Breast epithelium (tissue), 4 donors: ENCODE measurements around the gene ARMC9. TPM values are rescaled to one million over a fixed set of nuclear protein-coding genes. Genes with fewer than 3 reads are reported as not detected.
"Not testable (repeated sequence)": the region's sequence is repeated elsewhere in the genome, so short reads cannot be mapped to it uniquely, and the experiment has no call there.

Experiments used
- DNase-seq, 2 donors: peaks; one replicate each; pipeline ENCODE4 v3.0.0-alpha.2; 2019; ENCODE audit warnings: low spot score in 2 of 2
- H3K27ac ChIP-seq, 2 donors: fragments of 200-600 bp; sonication (generic) in 1 of 2; one replicate each; pipeline ENCODE4 v1.5.1; 2016 to 2019; ENCODE audit warnings: mild to moderate bottlenecking in 1 of 2
- H3K27me3 ChIP-seq, 2 donors: fragments of 200-600 bp; sonication (generic) in 1 of 2; one replicate each; pipeline versions ENCODE4 v1.5.1 to v1.6.0; 2017 to 2019; ENCODE audit warnings: control low read depth in 1 of 2, mild to moderate bottlenecking in 1 of 2
- H3K36me3 ChIP-seq: fragments of 200-600 bp; one replicate; pipeline ENCODE4 v1.5.1; 2019
- H3K4me1 ChIP-seq, 2 donors: fragments of 200-600 bp; sonication (generic); one replicate each; pipeline ENCODE4 v1.5.1; 2016 to 2019; ENCODE audit warnings: control low read depth in 1 of 2
- H3K4me3 ChIP-seq, 3 donors: fragments of 200-600 bp; sonication (generic); 1 replicate in 2 of 3; 2 replicates in 1 of 3; pipeline ENCODE4 v1.5.1; 2016 to 2019; ENCODE audit warnings: mild to moderate bottlenecking in 3 of 3, moderate library complexity in 2 of 3
- H3K9me3 ChIP-seq, 2 donors: fragments of 200-600 bp; sonication (generic) in 1 of 2; one replicate each; pipeline ENCODE4 v1.5.1; 2016 to 2019; ENCODE audit warnings: control low read depth in 1 of 2
- CTCF ChIP-seq, 3 donors: fragments of 450-650 bp; IDR thresholded peaks; one replicate each; pipeline ENCODE4 v1.5.1; 2016 to 2017; ENCODE audit warnings: antibody characterized with exemption in 3 of 3, mild to moderate bottlenecking in 3 of 3, moderate library complexity in 3 of 3
- POLR2A ChIP-seq: fragments of 450-650 bp; IDR thresholded peaks from one replicate; pipeline ENCODE4 v1.6.1; 2016; ENCODE audit warnings: antibody characterized with exemption, mild to moderate bottlenecking, moderate library complexity
- POLR2AphosphoS5 ChIP-seq, 3 donors: sonication (generic); formaldehyde crosslinking; IDR thresholded peaks; one replicate each; pipeline ENCODE4 v1.6.1; 2017; ENCODE audit warnings: antibody characterized with exemption in 3 of 3
- intact Hi-C: fragments of 100-400 bp; cut with DNase I; formaldehyde crosslinking; loops from one replicate; pipeline ENCODE4 v1.15.1; 2023; ENCODE audit warnings: low total_unique reads
- total RNA-seq, 3 donors: library from RNA; depleted of rRNA; stranded (reverse); fragments of >200 nt; gene quantifications; one replicate each; pipeline ENCODE4 v1.1.0, GENCODE V29; 2016

The ARMC9 gene
- total RNA-seq, 3 donors from 2014 or later: 4.0 to 20.8 (median 18.0) TPM

- H3K9me3 ChIP-seq: no peaks in the 10 kb centered on the region
- H3K4me1 ChIP-seq: peaks cover 3 to 10% of the 10 kb centered on the region in 2 donors
- intact Hi-C loops: no loop called here
- TF ChIP-seq POLR2A (no peak), POLR2AphosphoS5 (IDR thresholded peaks at IDR 0.05) (no peak), CTCF (IDR thresholded peaks at IDR 0.05) (no peak)
- DNase-seq: no peak
- H3K36me3 ChIP-seq: no peaks in the 10 kb centered on the region
- H3K4me3 ChIP-seq: no peak overlapping the region
- H3K27ac ChIP-seq: peak overlapping the region in 1 of 2 donors; percentile 38
- peaks cover 3 to 7% of the 10 kb centered on the region in 2 donors for H3K27me3 ChIP-seq
Measured at GRCh38 chr2:231399046-231399852, 200.8 kb downstream of the ARMC9 start.

DNA sequence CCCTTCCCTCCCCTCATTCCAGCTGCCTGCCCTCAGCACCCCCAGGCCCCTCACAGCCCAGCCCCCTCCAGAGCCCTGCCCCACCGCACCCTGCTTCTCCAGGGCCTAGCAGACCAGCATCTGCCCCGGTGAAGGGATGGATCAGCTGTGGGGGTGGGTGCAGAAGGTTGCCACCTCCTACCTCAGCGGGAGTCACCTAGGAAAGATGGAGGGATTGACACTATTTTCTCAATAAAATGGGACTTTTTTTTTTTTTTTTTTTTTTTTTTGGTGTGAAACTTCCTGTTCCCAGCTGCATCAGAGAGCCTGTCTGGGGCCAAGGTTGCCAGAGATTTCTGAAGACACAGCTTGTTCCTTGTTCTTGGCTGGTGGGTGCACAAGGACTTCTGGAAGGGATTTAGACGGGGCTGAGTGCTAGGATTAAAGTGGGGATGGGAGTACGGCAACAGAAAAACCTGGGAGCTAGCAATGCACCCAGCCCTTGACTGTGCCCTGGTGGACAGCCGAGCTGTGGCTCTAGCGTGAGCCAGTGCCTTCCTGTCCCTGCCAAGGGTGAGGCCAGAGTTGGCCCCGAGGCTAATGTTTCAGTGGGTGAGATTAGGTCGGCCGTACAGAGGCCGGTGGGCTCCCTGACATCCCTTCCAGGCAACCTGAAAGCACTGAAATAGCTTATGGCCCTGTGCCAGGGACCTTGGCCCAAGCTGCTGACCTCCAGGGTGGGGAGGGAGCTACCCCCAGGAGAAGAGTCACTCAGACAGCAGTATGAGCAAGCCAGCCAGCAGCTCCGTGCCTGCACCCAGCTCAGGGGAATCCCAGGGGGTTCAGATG, 201.6 kb downstream of the ARMC9 start:
- no peak overlapping the region for H3K4me3 ChIP-seq
- H3K27ac ChIP-seq: peak overlapping the region in 1 of 2 donors; percentile 38
- TF ChIP-seq CTCF (IDR thresholded peaks at IDR 0.05): no peak
- no peak for TF ChIP-seq POLR2A
- TF ChIP-seq POLR2AphosphoS5 (IDR thresholded peaks at IDR 0.05): no peak
- no peak for DNase-seq
- no peaks in the 10 kb centered on the region for H3K9me3 ChIP-seq
- peaks cover 3 to 7% of the 10 kb centered on the region in 2 donors for H3K4me1 ChIP-seq
- peaks cover 3 to 4% of the 10 kb centered on the region in 2 donors for H3K27me3 ChIP-seq
- H3K36me3 ChIP-seq: no peaks in the 10 kb centered on the region
- intact Hi-C loops: loop anchor here (10.0 kb wide), 1 partner anchor 105 kb away; no protein-coding TSS in a partner anchor

- H3K27me3 ChIP-seq, H3K4me1 ChIP-seq: not testable (repeated sequence)
Measured at GRCh38 chr2:231400681-231401080, 202.2 kb downstream of the ARMC9 start.

GRCh38 chr2:231401101-231401500, 202.7 kb downstream of the ARMC9 start:
- not testable (repeated sequence) for H3K9me3 ChIP-seq, H3K4me3 ChIP-seq, H3K4me1 ChIP-seq, H3K27ac ChIP-seq, DNase-seq, H3K36me3 ChIP-seq, H3K27me3 ChIP-seq
- intact Hi-C loops: loop anchor here (10.0 kb wide), 1 partner anchor 106 kb away; no protein-coding TSS in a partner anchor

More at GRCh38 chr2:231400681-231401080, 202.2 kb downstream of the ARMC9 start:
- DNase-seq, H3K4me3 ChIP-seq, H3K9me3 ChIP-seq, H3K36me3 ChIP-seq, H3K27ac ChIP-seq: not testable (repeated sequence)
- intact Hi-C loops: loop anchor here (10.0 kb wide), 1 partner anchor 106 kb away; no protein-coding TSS in a partner anchor

GRCh38 chr2:231403421-231404182, 205.2 kb downstream of the ARMC9 start:
- H3K27ac ChIP-seq, H3K9me3 ChIP-seq, H3K27me3 ChIP-seq, H3K36me3 ChIP-seq, H3K4me3 ChIP-seq, DNase-seq, H3K4me1 ChIP-seq: not testable (repeated sequence)
- intact Hi-C loops: loop anchor here (10.0 kb wide), 1 partner anchor 109 kb away; no protein-coding TSS in a partner anchor

DNA sequence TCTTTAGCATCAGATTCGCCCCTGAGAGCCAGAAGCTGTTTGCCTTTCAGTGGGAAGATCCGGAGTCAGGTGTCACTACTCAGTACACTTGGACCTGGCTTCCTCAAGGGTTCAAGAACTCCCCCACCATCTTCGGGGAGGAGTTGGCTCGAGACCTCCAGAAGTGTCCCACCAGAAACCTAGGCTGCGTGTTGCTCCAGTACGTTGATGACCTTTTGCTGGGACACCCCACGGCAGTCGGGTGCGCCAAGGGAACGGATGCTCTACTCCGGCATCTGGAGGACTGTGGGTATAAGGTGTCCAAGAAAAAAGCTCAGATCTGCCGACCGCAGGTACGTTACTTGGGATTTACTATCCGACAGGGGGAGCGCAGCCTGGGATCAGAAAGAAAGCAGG, 205.8 kb downstream of the ARMC9 start:
- not testable (repeated sequence) for H3K27ac ChIP-seq, H3K9me3 ChIP-seq, H3K4me1 ChIP-seq, H3K27me3 ChIP-seq, DNase-seq, H3K36me3 ChIP-seq, H3K4me3 ChIP-seq
- intact Hi-C loops: loop anchor here (10.0 kb wide), 1 partner anchor 109 kb away; no protein-coding TSS in a partner anchor
